Fibroblast of pulmonary artery (primary cell): ENCODE data around the gene INHA.

Experiments used
- DNase-seq: peaks from one replicate; pipeline ENCODE4 v3.0.0-alpha.2; 2010; ENCODE audit warnings: low read depth
- H3K4me3 ChIP-seq: replicated peaks from 2 replicates; pipeline ENCODE4 v1.5.1; 2011; ENCODE audit warnings: low read depth, mild to moderate bottlenecking, control low read depth, low read length, moderate library complexity
- TF ChIP-seq, protein P1 (sequence below): IDR thresholded peaks from 2 replicates; pipeline ENCODE4 v1.5.1; 2011; ENCODE audit warnings: mild to moderate bottlenecking, control low read depth, low read length, inconsistent platforms; ENCODE audit errors: missing control alignments

The INHA gene, protein sequence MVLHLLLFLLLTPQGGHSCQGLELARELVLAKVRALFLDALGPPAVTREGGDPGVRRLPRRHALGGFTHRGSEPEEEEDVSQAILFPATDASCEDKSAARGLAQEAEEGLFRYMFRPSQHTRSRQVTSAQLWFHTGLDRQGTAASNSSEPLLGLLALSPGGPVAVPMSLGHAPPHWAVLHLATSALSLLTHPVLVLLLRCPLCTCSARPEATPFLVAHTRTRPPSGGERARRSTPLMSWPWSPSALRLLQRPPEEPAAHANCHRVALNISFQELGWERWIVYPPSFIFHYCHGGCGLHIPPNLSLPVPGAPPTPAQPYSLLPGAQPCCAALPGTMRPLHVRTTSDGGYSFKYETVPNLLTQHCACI

DNA sequence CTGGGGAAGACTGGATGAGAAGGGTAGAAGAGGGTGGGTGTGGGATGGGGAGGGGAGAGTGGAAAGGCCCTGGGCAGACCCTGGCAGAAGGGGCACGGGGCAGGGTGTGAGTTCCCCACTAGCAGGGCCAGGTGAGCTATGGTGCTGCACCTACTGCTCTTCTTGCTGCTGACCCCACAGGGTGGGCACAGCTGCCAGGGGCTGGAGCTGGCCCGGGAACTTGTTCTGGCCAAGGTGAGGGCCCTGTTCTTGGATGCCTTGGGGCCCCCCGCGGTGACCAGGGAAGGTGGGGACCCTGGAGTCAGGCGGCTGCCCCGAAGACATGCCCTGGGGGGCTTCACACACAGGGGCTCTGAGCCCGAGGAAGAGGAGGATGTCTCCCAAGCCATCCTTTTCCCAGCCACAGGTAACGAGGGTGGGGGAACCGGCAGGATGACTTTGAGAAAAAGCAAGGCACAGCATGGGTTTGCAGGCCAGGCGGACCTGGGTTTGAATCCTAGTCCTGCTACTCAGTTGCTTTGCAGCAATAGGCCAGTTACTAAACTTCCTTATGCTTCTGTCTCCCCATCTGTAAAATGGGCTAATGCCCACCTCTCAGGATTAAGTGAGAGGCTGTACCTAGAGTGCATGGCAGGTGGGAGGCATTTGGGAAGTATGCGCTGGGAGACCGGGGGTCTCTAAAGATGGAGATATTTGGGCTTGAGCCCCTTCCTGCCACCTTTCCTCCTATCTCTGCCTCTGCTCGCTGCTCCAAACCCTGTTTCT, at the start of gene INHA:
Gene INHA (plus strand): TSS at position 74 of the 765 bp plus-strand sequence. CDS start 65 bp downstream, at position 139.
- no peak for DNase-seq
- peak within 1 kb of the TSS; percentile 61 for H3K4me3 ChIP-seq
- TF ChIP-seq, protein P1, sequence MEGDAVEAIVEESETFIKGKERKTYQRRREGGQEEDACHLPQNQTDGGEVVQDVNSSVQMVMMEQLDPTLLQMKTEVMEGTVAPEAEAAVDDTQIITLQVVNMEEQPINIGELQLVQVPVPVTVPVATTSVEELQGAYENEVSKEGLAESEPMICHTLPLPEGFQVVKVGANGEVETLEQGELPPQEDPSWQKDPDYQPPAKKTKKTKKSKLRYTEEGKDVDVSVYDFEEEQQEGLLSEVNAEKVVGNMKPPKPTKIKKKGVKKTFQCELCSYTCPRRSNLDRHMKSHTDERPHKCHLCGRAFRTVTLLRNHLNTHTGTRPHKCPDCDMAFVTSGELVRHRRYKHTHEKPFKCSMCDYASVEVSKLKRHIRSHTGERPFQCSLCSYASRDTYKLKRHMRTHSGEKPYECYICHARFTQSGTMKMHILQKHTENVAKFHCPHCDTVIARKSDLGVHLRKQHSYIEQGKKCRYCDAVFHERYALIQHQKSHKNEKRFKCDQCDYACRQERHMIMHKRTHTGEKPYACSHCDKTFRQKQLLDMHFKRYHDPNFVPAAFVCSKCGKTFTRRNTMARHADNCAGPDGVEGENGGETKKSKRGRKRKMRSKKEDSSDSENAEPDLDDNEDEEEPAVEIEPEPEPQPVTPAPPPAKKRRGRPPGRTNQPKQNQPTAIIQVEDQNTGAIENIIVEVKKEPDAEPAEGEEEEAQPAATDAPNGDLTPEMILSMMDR: no peak

DNA sequence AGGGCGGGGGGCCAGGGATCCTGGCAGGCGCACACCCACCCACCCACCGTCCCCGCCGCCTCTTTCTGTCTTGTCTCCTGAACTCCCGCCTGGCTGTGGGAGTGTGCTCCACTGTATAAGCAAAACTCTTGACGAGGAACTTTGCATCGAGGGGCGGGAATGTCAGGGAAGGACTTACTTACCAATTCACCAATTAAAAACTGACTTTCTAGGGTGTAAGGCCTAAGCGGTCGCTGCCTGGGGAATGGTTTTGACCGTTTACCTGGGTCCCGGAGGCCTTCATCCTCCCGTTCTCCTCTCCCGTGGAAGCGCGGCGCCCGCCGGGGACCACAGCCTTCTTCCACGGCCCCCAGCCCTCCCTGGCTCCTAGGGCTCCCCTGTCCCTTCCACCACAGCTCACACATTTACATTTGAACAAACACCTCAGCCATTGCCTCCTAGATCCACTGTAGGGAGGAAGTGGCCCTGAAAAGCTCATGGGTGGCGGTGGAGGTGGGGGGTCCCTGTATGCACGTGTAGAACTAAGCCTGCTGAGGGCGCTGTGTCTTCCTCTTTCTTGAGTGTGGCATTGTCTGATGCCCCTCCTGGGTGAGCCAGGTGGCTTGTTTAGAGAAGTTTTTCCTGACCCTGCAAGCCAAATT, 49.0 kb upstream of the INHA start:
- DNase-seq: no peak
- no peak overlapping the region for H3K4me3 ChIP-seq
- TF ChIP-seq, protein P1: no peak

DNA sequence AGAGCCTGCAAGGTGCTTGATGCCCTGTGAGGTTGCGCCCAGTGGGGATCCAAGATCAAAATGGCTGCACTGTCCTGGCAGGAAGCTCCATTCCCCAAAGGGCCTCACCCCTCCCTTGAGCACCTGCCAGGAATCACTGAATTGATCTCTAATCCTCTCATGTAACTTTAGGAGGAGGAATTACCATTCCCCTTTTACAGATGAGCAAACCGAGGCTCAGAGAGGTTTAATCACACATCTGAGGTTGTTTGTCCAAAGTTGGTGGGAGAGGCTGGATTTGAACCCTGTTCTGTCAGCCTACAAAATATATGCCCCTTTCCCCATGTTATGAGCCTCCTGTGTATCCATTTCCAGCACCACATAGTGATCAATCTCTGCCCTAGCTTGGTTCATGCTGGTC, 47.3 kb upstream of the INHA start:
- no peak overlapping the region for H3K4me3 ChIP-seq
- no peak for DNase-seq
- TF ChIP-seq, protein P1: no peak

DNA sequence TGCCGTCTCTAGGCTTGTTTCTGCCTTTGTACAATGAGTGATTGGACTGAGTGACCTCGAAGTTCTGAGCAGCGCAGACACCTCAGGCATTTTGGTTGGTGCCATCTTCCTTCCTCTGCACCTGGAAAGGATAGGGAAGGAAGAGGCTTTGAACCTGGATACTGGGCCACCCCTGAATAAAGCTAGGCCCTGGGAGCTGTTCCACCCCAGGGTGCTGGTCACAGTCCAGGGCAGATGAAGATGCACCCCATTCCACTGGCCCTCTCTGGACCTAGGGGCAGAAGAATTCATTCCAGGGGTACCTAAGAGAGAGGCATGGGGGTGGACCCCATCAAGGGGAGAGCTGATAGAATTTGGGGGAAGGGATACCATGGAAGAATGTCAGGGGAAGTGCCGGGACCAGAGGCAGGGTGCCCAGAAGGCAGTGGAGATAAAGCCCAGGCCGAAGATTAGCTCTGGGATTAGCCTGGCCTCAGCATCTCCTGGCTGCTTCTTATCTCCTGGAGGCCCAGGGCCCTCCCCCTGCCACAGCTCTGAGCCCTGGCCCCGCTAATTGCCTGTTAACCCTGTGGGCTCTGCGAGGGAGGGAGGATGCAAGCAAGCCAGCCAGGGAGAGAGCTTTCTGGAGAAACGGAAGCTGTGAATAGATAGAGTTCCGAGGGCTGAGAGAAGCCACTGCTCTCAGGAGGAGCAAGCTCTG, 46.4 kb upstream of the INHA start:
- no peak for DNase-seq
- H3K4me3 ChIP-seq: no peak overlapping the region
- TF ChIP-seq, protein P1: no peak

DNA sequence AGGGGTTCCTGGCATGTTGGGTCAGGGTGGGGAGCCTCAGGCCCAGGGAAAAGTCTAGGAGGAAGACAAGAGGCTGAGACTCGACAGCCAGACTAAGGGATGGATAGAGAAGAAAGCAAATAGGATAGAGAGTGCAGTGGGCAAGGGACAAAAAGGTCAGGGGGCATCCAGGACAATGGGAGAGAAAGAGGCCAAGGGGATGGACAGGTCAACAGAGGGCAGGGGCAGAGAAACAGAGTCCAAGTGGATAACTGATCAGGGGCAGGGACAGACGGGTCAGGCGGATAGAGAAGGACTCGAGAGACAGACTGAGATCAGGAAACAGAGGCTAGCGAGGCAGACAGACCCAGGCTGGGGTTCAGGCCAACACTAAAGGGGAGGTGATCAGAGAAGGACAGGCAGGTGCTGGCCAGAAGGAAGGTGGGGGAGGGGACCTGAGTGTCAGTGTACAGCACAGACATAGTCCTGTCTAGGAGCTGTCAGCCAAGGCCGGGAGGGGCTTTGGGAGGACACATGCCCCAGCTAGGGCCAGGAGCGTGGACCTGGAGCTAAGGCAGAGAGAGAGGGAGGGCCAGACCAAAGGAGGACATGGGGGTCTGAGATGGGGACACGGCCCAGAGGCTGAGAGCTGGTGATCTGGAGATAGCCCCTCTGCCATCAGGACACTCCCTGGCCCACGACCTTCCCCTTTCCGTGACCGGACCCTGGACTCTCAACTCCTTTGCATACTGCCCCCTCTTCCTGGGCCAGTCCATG, 45.6 kb upstream of the INHA start:
- H3K4me3 ChIP-seq: no peak overlapping the region
- DNase-seq: no peak
- TF ChIP-seq, protein P1: no peak

DNA sequence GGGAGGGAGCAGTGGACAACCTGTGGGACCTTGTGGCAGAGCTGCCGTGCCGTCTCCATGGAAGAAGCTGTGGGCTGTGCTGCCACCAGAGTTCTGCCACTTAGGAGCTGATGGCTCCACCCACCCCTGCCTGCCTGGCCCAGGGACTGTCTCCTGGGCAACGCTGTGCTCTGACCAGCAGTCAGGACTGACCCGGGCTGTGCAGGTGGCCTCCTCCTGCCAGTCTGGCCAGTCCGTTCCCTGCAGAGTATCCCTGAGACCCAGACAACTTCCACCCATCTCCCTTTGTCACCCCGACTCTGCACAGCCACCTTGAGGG, 45.1 kb upstream of the INHA start:
- TF ChIP-seq, protein P1: no peak
- DNase-seq: no peak

More for the DNA sequence above, 45.1 kb upstream of the INHA start:
- H3K4me3 ChIP-seq: no peak overlapping the region
